HepG2 (cell line): ENCODE measurements around the gene MAP3K7CL. TPM values are rescaled to one million over a fixed set of nuclear protein-coding genes. Genes with fewer than 3 reads are reported as not detected.

Experiments
- ATAC-seq: fragments of 200-7000 bp; cut with Tn5 transposase; 3 replicates; pipeline ENCODE4 v1.9.1; 2020; ENCODE audit warnings: mild to moderate bottlenecking, moderate library complexity
- BruUV-seq: library from RNA; stranded (reverse); fragments of 400-500 nt; replicated peaks from 2 replicates; lab custom pipeline; 2021; lab: Mats Ljungman, UMichigan
- CTCF ChIA-PET: fragments of 300-600 bp; formaldehyde crosslinking; extraction: SDS; loops from one replicate; lab custom pipeline; 2021; ENCODE audit warnings: low total read pairs, inconsistent platforms, low intra/inter-chr PET ratio; lab: Yijun Ruan, JAX
- POLR2A ChIA-PET: fragments of 350-600 bp; sonication (Branson Sonifier 250); formaldehyde crosslinking; loops from one replicate; lab custom pipeline; 2020; ENCODE audit warnings: antibody characterized with exemption, inconsistent platforms; lab: Yijun Ruan, JAX
- DNase-seq: peaks from one replicate; pipeline ENCODE4 v3.0.0-alpha.2; 2015; ENCODE audit warnings: low spot score
- FAIRE-seq: peaks from 3 replicates; lab custom pipeline; 2011; peaks lifted over from hg19 to GRCh38; lab: Jason Lieb, UNC
- H2AFZ ChIP-seq: one replicate; pipeline ENCODE4 v1.6.1; 2011; ENCODE audit warnings: low read length, inconsistent platforms
- H3K27ac ChIP-seq: fragments of 300-600 bp; 3 replicates; pipeline ENCODE4 v1.8.0; 2011; ENCODE audit warnings: mixed run types, mild to moderate bottlenecking, mixed read lengths, low read length, inconsistent platforms; ENCODE audit not compliant: insufficient read depth; ENCODE audit errors: extremely low read length
- H3K27me3 ChIP-seq, 2 experiments: fragments of 200-600 bp in 1 of 2; 2 replicates in 1 of 2; 3 replicates in 1 of 2; pipeline versions ENCODE4 v1.6.0 to v1.8.0; 2011; ENCODE audit warnings: low read length in 2 of 2, mild to moderate bottlenecking in 2 of 2, moderate library complexity in 2 of 2, inconsistent platforms in 1 of 2; ENCODE audit not compliant: insufficient read depth in 2 of 2, control insufficient read depth in 1 of 2
- H3K36me3 ChIP-seq, 2 experiments: fragments of 200-600 bp in 1 of 2; replicated peaks in 1 of 2; 2 replicates in 1 of 2; 3 replicates in 1 of 2; pipeline versions ENCODE4 v1.5.1 to v1.8.0; 2011; ENCODE audit warnings: low read length in 2 of 2, inconsistent platforms in 1 of 2; ENCODE audit not compliant: insufficient read depth in 2 of 2, control insufficient read depth in 1 of 2
- H3K4me1 ChIP-seq: 2 replicates; pipeline ENCODE4 v1.5.1; 2012; ENCODE audit warnings: low read length, inconsistent platforms; ENCODE audit not compliant: insufficient read depth
- H3K4me2 ChIP-seq: 2 replicates; pipeline ENCODE4 v1.6.0; 2011; ENCODE audit warnings: low read depth, low read length, inconsistent platforms
- H3K4me3 ChIP-seq, 3 experiments: fragments of 200-600 bp in 1 of 3; sonication (generic), shearing (Covaris generic) in 1 of 3; replicated peaks in 1 of 3; 2 replicates each; pipeline ENCODE4 v1.5.1; 2011 to 2016; ENCODE audit warnings: low read length in 3 of 3, inconsistent platforms in 2 of 3, low read depth in 2 of 3, mild to moderate bottlenecking in 2 of 3, control low read depth in 1 of 3, mixed read lengths in 1 of 3; ENCODE audit not compliant: insufficient read depth in 1 of 3
- H3K79me2 ChIP-seq: one replicate; pipeline ENCODE4 v1.6.1; 2011; ENCODE audit warnings: low read length, inconsistent platforms; ENCODE audit not compliant: insufficient read depth
- H3K9ac ChIP-seq: 2 replicates; pipeline ENCODE4 v1.6.0; 2011; ENCODE audit warnings: mild to moderate bottlenecking, low read depth, low read length, inconsistent platforms; ENCODE audit not compliant: insufficient read depth
- H3K9me3 ChIP-seq: 2 replicates; pipeline ENCODE4 v1.5.1; 2012; ENCODE audit warnings: mild to moderate bottlenecking, low read length
- H4K20me1 ChIP-seq: 2 replicates; pipeline ENCODE4 v1.6.0; 2011; ENCODE audit warnings: inconsistent platforms, mild to moderate bottlenecking, low read length, moderate library complexity; ENCODE audit not compliant: insufficient read depth
- ATF4 ChIP-seq, 2 experiments: fragments of 450-650 bp in 1 of 2; sonication (generic) in 1 of 2; formaldehyde crosslinking; IDR thresholded peaks; 2 replicates each; pipeline versions ENCODE4 v1.5.0 to v1.8.0; 2020 to 2022; ENCODE audit warnings: mild to moderate bottlenecking in 1 of 2, missing genetic modification reagents in 1 of 2
- CREB1 ChIP-seq, 2 experiments: fragments of 450-650 bp in 1 of 2; IDR thresholded peaks; 2 replicates each; pipeline ENCODE4 v1.6.1; 2016 to 2017; ENCODE audit warnings: control low read depth in 1 of 2, mild to moderate bottlenecking in 1 of 2, missing compliant biosample characterization in 1 of 2, missing genetic modification characterization in 1 of 2
- FOSL2 ChIP-seq: sonication (generic); formaldehyde crosslinking; IDR thresholded peaks from 2 replicates; pipeline ENCODE4 v1.4.0; 2020; ENCODE audit warnings: missing genetic modification reagents
- FOXA3 ChIP-seq: IDR thresholded peaks from 2 replicates; pipeline ENCODE4 v1.6.1; 2016; ENCODE audit warnings: missing genetic modification reagents, missing compliant biosample characterization
- MEIS2 ChIP-seq: sonication (generic); formaldehyde crosslinking; IDR thresholded peaks from 2 replicates; pipeline ENCODE4 v1.9.0; 2021; ENCODE audit warnings: mild to moderate bottlenecking, missing genetic modification reagents
- WGBS: methylation state at CpG from one replicate; pipeline ENCODE4 v1.1.6; 2017; ENCODE audit warnings: low lambda C conversion rate; 5-methylcytosine and 5-hydroxymethylcytosine counted together
- in situ Hi-C: cut with HindIII; loops from 2 replicates; pipeline ENCODE4 v1.10.0; 2017; ENCODE audit warnings: low pct_unique_long_range_greater_than_20kb; ENCODE audit not compliant: extremely low pct_ligation_motif_present
- intact Hi-C: fragments of 100-400 bp; cut with micrococcal nuclease; formaldehyde crosslinking; loops from one replicate; pipeline ENCODE4 v1.10.0; 2022; ENCODE audit not compliant: unreplicated experiment
- polyA plus RNA-seq, 8 experiments: library from polyadenylated mRNA; depleted of rRNA in 3 of 8; stranded (reverse) in 7 of 8; unstranded in 1 of 8; fragments of >200 nt; fragmentation: Illumina TruSeq in 4 of 8; extraction: Trizol in 4 of 8; gene quantifications; 2 replicates each; pipeline versions ENCODE4 v1.2.1 to v1.2.3, GENCODE V29; 2011 to 2016; ENCODE audit warnings: low read depth in 4 of 8, missing spikeins in 1 of 8, mixed read lengths in 1 of 8; ENCODE audit not compliant: insufficient read depth in 1 of 8
- total RNA-seq, 5 experiments: library from RNA; depleted of rRNA; stranded (reverse); fragments of >200 nt; fragmentation: Illumina TruSeq; extraction: Trizol; gene quantifications; 2 replicates each; pipeline ENCODE4 v1.2.3, GENCODE V29; 2016; ENCODE audit warnings: low read depth in 1 of 5
- TF ChIP-seq, protein P1 (sequence below): sonication (generic); formaldehyde crosslinking; IDR thresholded peaks from 2 replicates; pipeline ENCODE4 v1.9.0; 2021; ENCODE audit warnings: missing genetic modification reagents, mild to moderate bottlenecking, borderline replicate concordance

MAP3K7CL gene
- total and polyA plus RNA-seq, 2 of the 13 experiments (the other 11 are each of a cell fraction or from before 2014, with no cell fraction given) = 0.04 to 0.15 TPM

GRCh38 chr21:29217818-29218291 lies 87.4 kb downstream of the MAP3K7CL start:
- in situ Hi-C loops = no loop called here
- Histone ChIP-seq H3K36me3 (no peaks in the 10 kb centered on the region), H3K4me1 (no peaks in the 10 kb centered on the region), H3K27me3 (no peaks in the 10 kb centered on the region), H4K20me1 (no peaks in the 10 kb centered on the region), H2AFZ (no peak overlapping the region), H3K27ac (no peak overlapping the region), H3K9ac (no peak overlapping the region), H3K4me3 (no peak overlapping the region), H3K9me3 (no peaks in the 10 kb centered on the region), H3K79me2 (no peaks in the 10 kb centered on the region), H3K4me2 (no peak overlapping the region)
- peak; percentile 54; the same call in 1 of the 2 replicates for TF ChIP-seq CREB1 (IDR thresholded peaks at IDR 0.05)
- TF ChIP-seq CREB1 (CRISPR knock-in tag; IDR thresholded peaks at IDR 0.05) = no peak
- peak; percentile 16; the same call in 1 of the 2 replicates for TF ChIP-seq FOXA3 (CRISPR knock-in tag)
- TF ChIP-seq, protein P1, sequence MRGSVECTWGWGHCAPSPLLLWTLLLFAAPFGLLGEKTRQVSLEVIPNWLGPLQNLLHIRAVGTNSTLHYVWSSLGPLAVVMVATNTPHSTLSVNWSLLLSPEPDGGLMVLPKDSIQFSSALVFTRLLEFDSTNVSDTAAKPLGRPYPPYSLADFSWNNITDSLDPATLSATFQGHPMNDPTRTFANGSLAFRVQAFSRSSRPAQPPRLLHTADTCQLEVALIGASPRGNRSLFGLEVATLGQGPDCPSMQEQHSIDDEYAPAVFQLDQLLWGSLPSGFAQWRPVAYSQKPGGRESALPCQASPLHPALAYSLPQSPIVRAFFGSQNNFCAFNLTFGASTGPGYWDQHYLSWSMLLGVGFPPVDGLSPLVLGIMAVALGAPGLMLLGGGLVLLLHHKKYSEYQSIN (CRISPR knock-in tag) = no peak
- TF ChIP-seq ATF4 (CRISPR knock-in tag; IDR thresholded peaks at IDR 0.05) = peak in 1 of 2 experiments; percentile 37; a peak in 1 of 4 replicates
- TF ChIP-seq FOSL2 (CRISPR knock-in tag) = peak; percentile 57
- TF ChIP-seq MEIS2 = no peak
- FAIRE-seq = no peak
- ChIA-PET POLR2A (no interaction called here), CTCF (no interaction called here)
- ATAC-seq = no peak
- BruUV-seq = no TSS peak
- DNase-seq = peak; percentile 17
- intact Hi-C loops = no loop called here
- 39% methylated on average over 4 of the region's 4 CpGs for WGBS
